C1 segment of cervical spinal cord (tissue), 14 donors: Measurements from ENCODE around the gene CCRL2.
"Not testable (repeated sequence)": the region's sequence is repeated elsewhere in the genome, so short reads cannot be mapped to it uniquely, and the experiment has no call there.

Experiments used
- DNase-seq, 14 donors: peaks; one replicate each; lab custom pipeline; 2025; lab: John Stamatoyannopoulos, UW

CCRL2 gene

GRCh38 chr3:46378426-46378942 lies 28.6 kb upstream of the CCRL2 start:
- DNase-seq = peak in 11 of 14 donors; percentile 9 to 45 (median 26)

GRCh38 chr3:46380471-46381221 lies 26.4 kb upstream of the CCRL2 start:
- no peak for DNase-seq

- DNase-seq = no peak
These were observed 25.4 kb upstream of the CCRL2 start for GRCh38 chr3:46381625-46382024.

DNA sequence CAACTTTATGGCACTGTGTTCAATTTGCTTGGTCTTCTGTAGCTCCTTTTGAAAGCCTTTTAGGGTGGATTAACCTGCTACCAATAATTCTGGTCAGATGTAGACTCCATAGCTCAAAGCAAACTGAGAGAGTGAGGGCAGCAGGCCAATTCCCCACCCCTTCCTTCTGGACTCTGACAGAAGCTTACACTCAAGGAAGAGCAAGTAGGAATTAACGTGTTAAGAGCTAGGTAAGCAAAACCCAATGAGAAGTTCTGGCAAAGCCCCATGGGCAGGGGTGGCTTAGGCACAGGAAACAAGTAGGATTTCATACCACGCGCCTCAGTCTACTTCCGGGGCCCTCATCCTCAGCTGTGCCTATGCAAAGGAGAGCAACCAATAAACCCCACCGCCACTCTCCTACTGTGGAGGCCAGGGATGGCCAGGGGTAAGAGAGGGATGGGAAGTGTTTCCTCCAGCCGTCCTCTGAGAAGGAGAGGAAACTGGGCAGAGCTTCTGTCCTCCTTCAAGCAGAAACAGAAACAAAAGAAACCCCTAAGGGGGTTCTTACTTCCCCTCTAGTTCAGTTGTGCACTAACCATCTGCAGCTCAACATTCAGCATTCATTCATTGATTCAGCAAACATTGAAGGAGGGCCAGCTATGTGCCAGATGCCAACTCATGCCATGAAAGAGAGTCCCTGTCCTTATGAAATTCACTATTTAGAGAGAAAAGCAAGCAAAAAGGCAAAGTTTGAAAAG lies 23.7 kb upstream of the CCRL2 start:
- no peak for DNase-seq

DNA sequence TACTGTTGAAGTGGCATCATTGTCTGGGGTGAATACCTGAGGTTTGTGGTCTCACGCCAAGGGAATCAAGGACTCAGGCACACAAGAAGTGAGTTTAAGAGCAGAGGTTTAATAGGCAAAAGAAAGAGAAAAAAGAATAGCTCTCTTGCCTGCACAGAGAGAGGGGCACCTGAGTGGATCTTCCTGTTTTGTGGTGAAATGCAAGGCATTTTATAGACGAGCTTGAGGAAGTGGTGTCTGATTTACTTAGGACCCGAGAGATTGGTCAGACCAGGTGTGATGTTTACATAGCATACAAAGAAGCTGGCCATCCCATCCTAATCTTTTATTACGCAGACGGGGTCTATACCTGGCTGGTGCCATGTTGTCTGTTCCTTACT lies 23.1 kb upstream of the CCRL2 start:
- DNase-seq = no peak

DNA sequence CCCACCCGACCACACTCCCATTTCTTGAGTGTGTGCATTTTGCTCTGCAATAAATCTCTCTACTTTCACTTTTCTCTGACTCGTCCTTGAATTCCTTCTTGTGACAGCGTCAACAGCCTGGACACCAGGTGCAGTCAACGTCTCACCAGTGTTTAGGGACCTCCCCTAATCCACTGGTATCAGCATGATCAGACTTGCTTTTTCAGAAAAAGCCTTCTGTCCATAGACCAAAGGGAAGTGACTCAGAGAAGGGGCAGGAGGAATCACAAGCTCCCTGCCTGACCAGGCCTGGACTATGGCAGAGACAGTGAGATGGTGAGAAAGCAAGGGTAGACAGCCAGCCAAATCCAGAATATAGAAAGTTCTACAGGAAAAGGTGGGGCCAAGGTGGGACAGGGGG lies 20.9 kb upstream of the CCRL2 start:
- peak in 1 of 14 donors; percentile 10 for DNase-seq

DNA sequence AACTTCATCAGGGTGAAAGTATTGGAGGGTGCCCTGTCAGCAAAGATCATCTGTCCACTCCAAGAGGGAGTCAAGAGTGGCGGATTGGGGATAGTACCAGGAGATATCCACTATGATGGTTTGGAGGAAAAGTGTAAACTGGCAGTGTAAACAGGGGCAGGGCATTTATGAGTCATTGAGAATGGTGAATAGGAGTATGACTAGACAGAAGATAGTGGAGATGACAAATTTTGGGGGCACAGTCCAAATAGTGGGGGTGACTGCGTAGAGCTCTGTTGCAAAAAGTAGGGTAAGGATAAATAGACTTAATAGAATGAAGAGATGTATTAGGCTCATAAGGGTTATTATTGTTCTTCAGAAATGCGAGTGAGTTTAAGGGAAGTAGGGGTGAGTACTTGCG lies 18.2 kb upstream of the CCRL2 start:
- DNase-seq = not testable (repeated sequence)

DNA sequence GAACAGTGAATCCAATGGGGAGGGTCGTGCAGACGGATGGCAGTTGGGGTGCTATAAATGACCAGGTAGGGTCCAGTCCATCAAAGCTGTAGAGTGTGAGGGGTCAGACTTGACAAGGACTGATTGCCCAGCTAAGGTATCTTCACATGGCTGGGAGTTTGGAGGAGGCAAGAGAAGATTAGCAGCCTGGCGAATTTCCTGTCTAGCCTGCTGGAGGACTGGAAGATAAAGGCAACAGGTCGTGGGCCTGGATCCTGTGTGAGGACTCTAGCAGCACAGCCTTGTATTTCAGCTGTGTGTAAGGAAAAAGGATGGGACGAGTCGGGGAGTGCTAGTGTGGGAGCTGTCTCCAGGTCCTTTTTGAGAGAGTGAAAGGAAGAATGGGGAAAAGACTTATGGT lies 17.8 kb upstream of the CCRL2 start:
- no peak for DNase-seq

GRCh38 chr3:46391526-46391925 lies 15.5 kb upstream of the CCRL2 start:
- DNase-seq = not testable (repeated sequence)

DNA sequence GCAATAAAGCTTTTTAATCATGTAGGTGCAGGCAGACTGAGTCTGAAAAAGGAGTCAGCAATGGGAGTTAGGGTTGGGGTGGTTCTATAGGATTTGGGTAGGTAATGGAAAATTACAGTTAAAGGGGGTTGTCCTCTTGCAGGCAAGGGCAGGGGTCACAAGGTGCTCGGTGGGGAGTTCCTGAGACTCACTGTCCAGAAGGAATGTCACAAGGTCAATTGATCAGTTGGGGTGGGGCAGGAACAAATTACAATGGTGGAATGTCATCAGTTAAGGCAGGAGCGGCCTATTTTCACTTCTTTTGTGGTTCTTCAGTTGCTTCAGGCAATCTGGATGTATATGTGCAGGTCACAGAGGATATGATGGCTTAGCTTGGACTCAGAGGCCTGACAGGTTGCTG lies 14.0 kb upstream of the CCRL2 start:
- DNase-seq = no peak

- no peak for DNase-seq
These were observed 13.3 kb upstream of the CCRL2 start for GRCh38 chr3:46393554-46394434.

GRCh38 chr3:46395210-46395661 lies 11.8 kb upstream of the CCRL2 start:
- DNase-seq = no peak

GRCh38 chr3:46395766-46396530 lies 11.1 kb upstream of the CCRL2 start:
- no peak for DNase-seq

DNA sequence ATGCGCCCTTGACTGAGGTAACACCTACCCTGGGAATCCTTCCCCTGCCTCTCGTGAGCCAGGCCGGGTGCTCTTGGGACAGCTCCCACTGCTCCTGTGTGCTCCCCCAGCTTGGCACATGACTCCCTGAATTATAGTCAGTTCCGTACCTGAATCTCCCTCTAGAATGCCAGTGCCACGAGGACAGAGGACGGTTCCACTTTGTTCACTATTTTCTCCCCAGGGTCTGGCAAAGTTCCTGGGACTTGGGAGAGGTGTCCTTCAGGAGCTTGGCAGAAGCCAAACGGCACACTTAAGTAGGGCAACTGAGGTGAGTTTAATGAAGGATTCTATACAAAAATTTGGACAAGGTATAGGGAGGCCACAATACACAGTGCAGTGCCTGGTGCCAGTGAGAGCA lies 9.9 kb upstream of the CCRL2 start:
- DNase-seq = no peak

DNA sequence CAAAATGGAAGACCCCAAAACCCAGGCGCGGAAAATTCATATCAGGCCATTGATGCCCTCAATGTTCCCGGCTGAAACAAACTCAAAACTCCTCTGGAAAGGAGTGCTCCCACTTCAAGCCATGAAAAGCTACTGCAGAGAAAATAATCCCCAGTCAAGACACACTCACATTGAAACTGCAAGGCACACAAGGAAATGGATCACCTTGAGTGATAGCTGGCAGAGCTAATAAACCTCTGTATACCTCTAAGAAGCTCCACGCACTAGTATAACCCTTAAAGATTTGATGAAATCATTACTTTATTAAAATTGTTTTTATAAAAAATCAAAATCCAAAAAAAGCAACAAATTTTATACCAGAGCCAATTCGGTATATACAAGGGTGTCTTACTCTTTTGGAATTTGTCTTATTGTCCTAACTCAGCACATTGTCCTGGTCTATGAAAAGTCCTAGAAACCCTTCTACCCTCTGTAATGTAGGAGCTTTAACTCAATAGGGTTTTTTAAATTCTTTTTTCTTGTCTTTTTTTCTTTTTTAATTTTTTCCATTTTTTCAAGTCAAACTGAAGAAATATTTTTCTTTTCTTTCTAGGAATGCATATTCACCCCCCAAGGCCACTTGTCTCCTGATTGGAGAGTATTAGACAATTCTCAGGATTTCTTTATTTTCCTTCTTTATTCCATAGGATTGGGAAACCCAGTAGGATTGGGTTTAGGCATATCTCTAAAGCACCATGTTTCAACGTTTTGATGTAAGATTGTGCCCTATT lies 8.7 kb upstream of the CCRL2 start:
- DNase-seq = no peak

DNA sequence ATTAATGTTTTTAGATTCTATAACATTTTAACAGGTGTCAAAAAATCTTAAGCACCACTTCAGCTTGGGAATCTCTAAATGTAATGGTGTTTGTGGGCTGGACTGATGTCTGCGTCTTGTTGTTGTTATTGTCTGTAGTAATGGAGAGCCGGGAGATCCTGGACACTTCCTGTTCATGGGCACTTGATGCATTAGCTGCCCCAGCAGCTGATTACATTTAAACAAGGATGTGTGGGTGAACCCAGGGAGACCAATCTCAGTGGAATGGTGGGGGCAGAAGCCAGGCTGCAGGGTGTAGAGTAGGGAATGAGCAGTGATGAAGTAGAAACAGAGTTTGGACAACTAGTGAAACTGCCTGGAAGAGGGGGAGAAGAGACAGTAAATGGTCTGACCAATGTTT lies 8.0 kb upstream of the CCRL2 start:
- no peak for DNase-seq

GRCh38 chr3:46399557-46399956 lies 7.5 kb upstream of the CCRL2 start:
- DNase-seq = no peak

DNA sequence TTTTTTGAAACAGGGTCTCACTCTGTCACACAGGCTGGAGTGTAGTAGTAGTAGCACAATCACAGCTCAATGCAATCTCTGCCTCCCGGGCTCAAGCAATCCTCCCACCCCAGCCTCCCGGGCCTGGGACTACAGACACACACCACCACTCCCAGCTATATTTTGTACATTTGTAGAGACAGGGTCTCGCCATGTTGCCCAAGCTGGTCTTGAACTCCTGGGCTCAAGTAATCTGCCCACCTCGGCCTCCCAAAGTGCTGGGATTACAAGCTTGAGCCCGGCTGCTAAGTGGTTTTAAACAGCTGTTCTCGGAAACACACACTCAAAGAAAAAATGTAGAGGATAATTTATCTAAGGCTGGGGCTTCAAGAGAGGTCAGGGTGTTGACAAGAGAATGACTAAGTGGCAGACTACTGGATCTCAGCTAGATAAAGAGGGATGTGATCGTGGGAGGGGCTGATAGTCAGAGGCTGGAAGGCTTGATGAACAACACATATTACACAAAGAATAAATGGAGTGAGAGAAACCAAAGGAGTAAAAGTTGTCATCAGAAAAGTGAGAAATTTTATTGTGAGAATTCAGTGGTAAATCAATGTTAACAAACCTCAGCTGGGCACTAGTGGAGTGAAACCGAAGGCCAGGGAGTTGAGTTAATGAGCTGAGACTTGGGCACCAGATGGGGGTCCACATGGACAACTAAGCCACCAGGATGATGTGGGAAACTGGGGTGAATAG lies 6.9 kb upstream of the CCRL2 start:
- DNase-seq = no peak

- DNase-seq = no peak
These were observed 6.2 kb upstream of the CCRL2 start for GRCh38 chr3:46400846-46401245.

- no peak for DNase-seq
These were observed 5.5 kb upstream of the CCRL2 start for GRCh38 chr3:46401579-46401978.
